Fibroblast of lung (primary cell): ENCODE measurements around the gene MAP1LC3A. TPM values are rescaled to one million over a fixed set of nuclear protein-coding genes. Genes with fewer than 3 reads are reported as not detected.

Experiments
- DNase-seq, 2 donors: peaks; one replicate each; pipeline versions ENCODE4 v3.0.0 to v3.0.0-alpha.2; 2010; ENCODE audit warnings: low read depth in 2 of 2
- H2AFZ ChIP-seq: 2 replicates; pipeline ENCODE4 v1.5.1; 2012; ENCODE audit warnings: low read length, control low read depth, inconsistent platforms
- H3K27ac ChIP-seq: 2 replicates; pipeline ENCODE4 v1.5.1; 2011; ENCODE audit warnings: low read length, control low read depth; ENCODE audit not compliant: insufficient read depth
- H3K27me3 ChIP-seq: 2 replicates; pipeline ENCODE4 v1.5.1; 2011; ENCODE audit warnings: mild to moderate bottlenecking, low read length; ENCODE audit not compliant: control insufficient read depth, insufficient read depth
- H3K36me3 ChIP-seq: 2 replicates; pipeline ENCODE4 v1.5.1; 2011; ENCODE audit warnings: low read length; ENCODE audit not compliant: control insufficient read depth, insufficient read depth
- H3K4me1 ChIP-seq: 2 replicates; pipeline ENCODE4 v1.5.1; 2011; ENCODE audit warnings: low read length; ENCODE audit not compliant: control insufficient read depth, insufficient read depth; ENCODE audit errors: extremely low read depth
- H3K4me2 ChIP-seq: 2 replicates; pipeline ENCODE4 v1.5.1; 2011; ENCODE audit warnings: low read length, control low read depth; ENCODE audit not compliant: insufficient read depth; ENCODE audit errors: extremely low read depth
- H3K4me3 ChIP-seq, 4 experiments: fragments of 200-600 bp in 1 of 4; sonication (generic) in 1 of 4; replicated peaks in 1 of 4; 2 replicates each; pipeline ENCODE4 v1.5.1; 2011 to 2016; ENCODE audit warnings: low read length in 4 of 4, low read depth in 3 of 4, mild to moderate bottlenecking in 3 of 4, control low read depth in 2 of 4, inconsistent platforms in 1 of 4, mixed read lengths in 1 of 4; ENCODE audit not compliant: insufficient read depth in 1 of 4; ENCODE audit errors: control extremely low read depth in 1 of 4
- H3K79me2 ChIP-seq: 2 replicates; pipeline ENCODE4 v1.5.1; 2012; ENCODE audit warnings: mild to moderate bottlenecking, low read length, inconsistent platforms; ENCODE audit not compliant: control insufficient read depth, insufficient read depth
- H3K9ac ChIP-seq: 2 replicates; pipeline ENCODE4 v1.5.1; 2011; ENCODE audit warnings: mild to moderate bottlenecking, low read length, control low read depth; ENCODE audit not compliant: insufficient read depth
- H3K9me3 ChIP-seq: 2 replicates; pipeline ENCODE4 v1.5.1; 2012; ENCODE audit warnings: low read depth, low read length; ENCODE audit not compliant: control insufficient read depth, insufficient read depth
- H4K20me1 ChIP-seq: 2 replicates; pipeline ENCODE4 v1.5.1; 2011; ENCODE audit warnings: low read length; ENCODE audit not compliant: control insufficient read depth, insufficient read depth; ENCODE audit errors: extremely low read depth
- EZH2 ChIP-seq: IDR thresholded peaks from 2 replicates; pipeline ENCODE4 v1.5.1; 2012; ENCODE audit warnings: low read length, control low read depth, mild to moderate bottlenecking; ENCODE audit errors: missing control alignments
- polyA plus RNA-seq, 2 donors: library from polyadenylated mRNA; depleted of rRNA in 1 of 2; stranded (reverse) in 1 of 2; unstranded in 1 of 2; fragments of >200 nt; gene quantifications; 2 replicates each; pipeline ENCODE4 v1.2.1, GENCODE V29; 2011 to 2012; ENCODE audit warnings: missing spikeins in 1 of 2
- total RNA-seq: library from RNA; depleted of rRNA; stranded (reverse); fragments of >200 nt; gene quantifications from 2 replicates; pipeline ENCODE4 v1.2.1, GENCODE V29; 2014
- TF ChIP-seq, protein P1 (sequence below), 2 donors: IDR thresholded peaks in 1 of 2; conservative IDR thresholded peaks in 1 of 2; 1 replicate in 1 of 2; 2 replicates in 1 of 2; pipeline ENCODE4 v1.5.1; 2011 to 2012; ENCODE audit warnings: low read length in 2 of 2, control low read depth in 1 of 2, inconsistent platforms in 1 of 2, low read depth in 1 of 2, mild to moderate bottlenecking in 1 of 2

Gene MAP1LC3A
- total and polyA plus RNA-seq, 2 donors (not counting 1 experiment from before 2014, with no cell fraction given) = 19.3 to 30.4 TPM

DNA sequence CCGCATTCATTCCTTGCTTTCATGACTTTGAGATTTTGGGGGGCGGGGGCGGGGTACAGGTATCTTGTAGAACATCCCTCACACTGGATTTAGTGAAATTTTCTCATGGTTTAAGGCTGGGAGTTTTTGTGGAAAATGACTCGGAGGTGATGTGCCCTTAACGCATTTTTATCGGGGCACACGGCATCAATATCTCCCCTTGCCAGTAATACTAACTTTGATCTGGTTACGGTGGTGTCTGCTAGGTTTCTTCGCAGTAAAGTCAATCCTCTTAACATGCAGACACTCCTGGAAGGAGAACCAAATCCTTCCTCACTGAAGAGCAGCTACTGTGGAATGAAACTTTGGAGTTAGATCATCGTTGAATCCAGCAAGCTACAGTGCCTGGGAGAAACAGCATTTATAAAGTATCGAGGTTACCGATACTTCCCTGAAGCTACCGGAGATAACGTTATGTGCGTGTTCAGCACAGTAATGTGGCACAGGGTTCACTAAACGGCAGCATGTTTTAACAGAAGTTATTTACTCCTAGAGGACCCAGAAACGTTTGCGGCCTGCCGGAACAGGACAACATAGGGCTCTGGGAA, 43.5 kb upstream of the MAP1LC3A start:
- Histone ChIP-seq H3K9ac (no peak overlapping the region), H3K4me3 (peak overlapping the region; percentile 63 to 74 (median 64)), H3K4me1 (peaks cover 3% of the 10 kb centered on the region), H2AFZ (no peak overlapping the region), H3K36me3 (no peaks in the 10 kb centered on the region), H3K27ac (peak overlapping the region; percentile 92), H3K4me2 (peak overlapping the region; percentile 77), H3K79me2 (peaks cover 34% of the 10 kb centered on the region), H3K9me3 (no peaks in the 10 kb centered on the region), H3K27me3 (no peaks in the 10 kb centered on the region), H4K20me1 (no peaks in the 10 kb centered on the region)
- TF ChIP-seq EZH2 = no peak
- TF ChIP-seq, protein P1, sequence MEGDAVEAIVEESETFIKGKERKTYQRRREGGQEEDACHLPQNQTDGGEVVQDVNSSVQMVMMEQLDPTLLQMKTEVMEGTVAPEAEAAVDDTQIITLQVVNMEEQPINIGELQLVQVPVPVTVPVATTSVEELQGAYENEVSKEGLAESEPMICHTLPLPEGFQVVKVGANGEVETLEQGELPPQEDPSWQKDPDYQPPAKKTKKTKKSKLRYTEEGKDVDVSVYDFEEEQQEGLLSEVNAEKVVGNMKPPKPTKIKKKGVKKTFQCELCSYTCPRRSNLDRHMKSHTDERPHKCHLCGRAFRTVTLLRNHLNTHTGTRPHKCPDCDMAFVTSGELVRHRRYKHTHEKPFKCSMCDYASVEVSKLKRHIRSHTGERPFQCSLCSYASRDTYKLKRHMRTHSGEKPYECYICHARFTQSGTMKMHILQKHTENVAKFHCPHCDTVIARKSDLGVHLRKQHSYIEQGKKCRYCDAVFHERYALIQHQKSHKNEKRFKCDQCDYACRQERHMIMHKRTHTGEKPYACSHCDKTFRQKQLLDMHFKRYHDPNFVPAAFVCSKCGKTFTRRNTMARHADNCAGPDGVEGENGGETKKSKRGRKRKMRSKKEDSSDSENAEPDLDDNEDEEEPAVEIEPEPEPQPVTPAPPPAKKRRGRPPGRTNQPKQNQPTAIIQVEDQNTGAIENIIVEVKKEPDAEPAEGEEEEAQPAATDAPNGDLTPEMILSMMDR (conservative IDR thresholded peaks at IDR 0.05 in 1 of 2, IDR thresholded peaks at IDR 0.05 in 1 of 2; ENCODE audit: low read depth in 1 of 2, low read length in 2 of 2) = no peak
- DNase-seq = peak in 1 of 2 donors; percentile 44

GRCh38 chr20:34515484-34516246, 42.9 kb upstream of the MAP1LC3A start:
- Histone ChIP-seq H3K4me3 (peak overlapping the region; percentile 63 to 74 (median 64)), H3K79me2 (peaks cover 41% of the 10 kb centered on the region), H3K9me3 (no peaks in the 10 kb centered on the region), H3K27me3 (no peaks in the 10 kb centered on the region), H2AFZ (no peak overlapping the region), H3K4me2 (peak overlapping the region; percentile 77), H3K36me3 (no peaks in the 10 kb centered on the region), H3K9ac (peak overlapping the region; percentile 96), H3K4me1 (peaks cover 3% of the 10 kb centered on the region), H3K27ac (peak overlapping the region; percentile 92), H4K20me1 (no peaks in the 10 kb centered on the region)
- DNase-seq = peak in 1 of 2 donors; percentile 56
- TF ChIP-seq, protein P1 (conservative IDR thresholded peaks at IDR 0.05 in 1 of 2, IDR thresholded peaks at IDR 0.05 in 1 of 2; ENCODE audit: low read depth in 1 of 2, low read length in 2 of 2) = no peak
- no peak for TF ChIP-seq EZH2

DNA sequence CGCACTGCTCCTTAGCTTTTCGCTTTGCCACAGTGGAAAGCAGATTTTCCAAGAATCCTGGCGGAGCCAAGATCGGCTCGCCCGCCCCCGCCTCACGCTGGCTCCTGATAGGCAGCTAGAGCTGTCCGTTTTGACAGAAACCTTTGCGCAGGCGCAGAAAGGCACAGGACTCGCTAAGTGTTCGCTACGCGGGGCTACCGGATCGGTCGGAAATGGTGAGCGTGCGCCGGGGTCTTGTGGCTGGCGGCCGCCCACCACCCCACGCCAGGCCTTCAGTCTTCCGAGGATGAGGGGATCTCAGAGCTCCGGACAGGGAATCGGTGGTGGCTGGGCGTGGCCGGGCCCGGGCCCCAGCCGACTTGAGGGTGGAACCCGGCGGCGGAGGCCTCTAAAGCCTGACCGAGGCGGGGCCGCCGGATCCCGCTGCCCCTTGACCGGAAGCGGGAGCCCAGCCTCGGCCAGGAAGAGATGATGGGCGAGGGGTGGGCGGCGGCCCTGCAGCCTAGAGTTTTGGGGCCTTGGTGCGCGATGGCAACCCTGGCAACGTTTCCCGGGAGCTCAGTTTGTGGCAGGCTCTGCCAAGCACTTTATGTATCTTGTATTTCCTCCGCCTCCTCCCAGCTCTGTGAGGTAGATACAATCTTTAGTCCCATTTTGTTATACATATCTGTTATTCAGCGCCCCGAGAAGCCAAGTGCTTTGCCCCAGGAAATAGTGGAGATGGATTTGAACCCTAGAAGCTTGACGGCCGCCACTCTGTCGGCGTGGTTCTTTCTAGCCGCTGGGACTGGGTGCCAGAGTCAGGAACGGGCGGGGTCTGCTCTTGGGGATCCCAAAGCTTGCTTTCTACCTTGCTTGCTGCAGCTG, 42.0 kb upstream of the MAP1LC3A start, which contains the start of gene DYNLRB1:
Gene DYNLRB1, plus strand, starts transcription at position 176 of the 867 bp plus-strand sequence. Its CDS starts 37 bp downstream, at position 213.
- Histone ChIP-seq H3K9ac (peak within 1 kb of the TSS; percentile 96), H2AFZ (no peak within 1 kb of the TSS), H3K27ac (peak within 1 kb of the TSS; percentile 92), H3K36me3 (no peaks in the 10 kb centered on the region), H3K27me3 (no peaks in the 10 kb centered on the region), H3K9me3 (no peaks in the 10 kb centered on the region), H3K4me1 (peaks cover 3% of the 10 kb centered on the region), H3K4me3 (peak within 1 kb of the TSS; percentile 63 to 74 (median 64)), H3K4me2 (peak within 1 kb of the TSS; percentile 77), H4K20me1 (no peaks in the 10 kb centered on the region), H3K79me2 (peaks cover 49% of the 10 kb centered on the region)
- no peak for TF ChIP-seq EZH2
- TF ChIP-seq, protein P1 (conservative IDR thresholded peaks at IDR 0.05 in 1 of 2, IDR thresholded peaks at IDR 0.05 in 1 of 2; ENCODE audit: low read depth in 1 of 2, low read length in 2 of 2) = no peak
- DNase-seq = peak; percentile 95 to 97
